K562 (cell line): ENCODE measurements around the gene TRIM47. TPM values are rescaled to one million over a fixed set of nuclear protein-coding genes. Genes with fewer than 3 reads are reported as not detected.

Experiments used
- ATAC-seq: fragments of 200-7000 bp; cut with Tn5 transposase; 3 replicates; pipeline ENCODE4 v1.9.1; 2020; ENCODE audit warnings: moderate library complexity
- BruUV-seq: library from RNA; stranded (reverse); fragments of 400-500 nt; replicated peaks from 2 replicates; lab custom pipeline; 2021; lab: Mats Ljungman, UMichigan
- CTCF ChIA-PET: fragments of 300-600 bp; formaldehyde crosslinking; extraction: SDS; loops from one replicate; lab custom pipeline; 2021; ENCODE audit warnings: low intra/inter-chr PET ratio; lab: Yijun Ruan, JAX
- POLR2A ChIA-PET: fragments of 300-600, 350-650 bp; sonication (Branson Sonifier 250); formaldehyde crosslinking; extraction: SDS; loops from one replicate; lab custom pipeline; 2021; ENCODE audit warnings: antibody characterized with exemption, inconsistent platforms; lab: Yijun Ruan, JAX
- DNase-seq, 4 experiments: peaks; one replicate each; pipeline versions ENCODE4 v3.0.0 to v3.0.0-alpha.2; 2011 to 2018; ENCODE audit warnings: low spot score in 3 of 4, mixed read lengths in 3 of 4; ENCODE audit errors: extremely low read depth in 1 of 4
- FAIRE-seq: peaks from 2 replicates; lab custom pipeline; 2011; peaks lifted over from hg19 to GRCh38; lab: Jason Lieb, UNC
- H2AFZ ChIP-seq: 2 replicates; pipeline ENCODE4 v1.6.0; 2011; ENCODE audit warnings: low read depth, low read length, control low read depth, inconsistent platforms
- H3K27ac ChIP-seq: fragments of 200-600 bp; 3 replicates; pipeline ENCODE4 v1.8.0; 2011; ENCODE audit warnings: low read depth, mild to moderate bottlenecking, control low read depth, inconsistent platforms, low read length, moderate library complexity, mixed read lengths; ENCODE audit errors: extremely low read depth
- H3K27me3 ChIP-seq, 2 experiments: fragments of 300-600 bp in 1 of 2; 2 replicates in 1 of 2; 3 replicates in 1 of 2; pipeline versions ENCODE4 v1.6.0 to v1.8.0; 2011; ENCODE audit warnings: inconsistent platforms in 2 of 2, low read length in 2 of 2, mild to moderate bottlenecking in 1 of 2, mixed read lengths in 1 of 2, moderate library complexity in 1 of 2; ENCODE audit not compliant: control insufficient read depth in 2 of 2, insufficient read depth in 2 of 2
- H3K36me3 ChIP-seq: fragments of 300-600 bp; 3 replicates; pipeline ENCODE4 v1.8.0; 2011; ENCODE audit warnings: mild to moderate bottlenecking, low read length, inconsistent platforms; ENCODE audit not compliant: control insufficient read depth, insufficient read depth
- H3K4me1 ChIP-seq, 2 experiments: fragments of 200-600 bp in 1 of 2; replicated peaks in 1 of 2; 2 replicates in 1 of 2; 3 replicates in 1 of 2; pipeline versions ENCODE4 v1.5.1 to v1.8.0; 2011; ENCODE audit warnings: inconsistent platforms in 2 of 2, low read length in 2 of 2, mild to moderate bottlenecking in 1 of 2, mixed read lengths in 1 of 2, moderate library complexity in 1 of 2; ENCODE audit not compliant: control insufficient read depth in 2 of 2, insufficient read depth in 2 of 2
- H3K4me2 ChIP-seq: 2 replicates; pipeline ENCODE4 v1.6.1; 2011; ENCODE audit warnings: low read length, control low read depth, inconsistent platforms, mixed read lengths; ENCODE audit not compliant: insufficient read depth
- H3K4me3 ChIP-seq: fragments of 200-600 bp; sonication (generic), shearing (Covaris generic); 2 replicates; pipeline ENCODE4 v1.5.1; 2016; ENCODE audit warnings: control low read depth, inconsistent platforms
- H3K79me2 ChIP-seq: fragments of 200-600 bp; 3 replicates; pipeline ENCODE4 v1.8.0; 2011; ENCODE audit warnings: low read length, inconsistent platforms; ENCODE audit not compliant: control insufficient read depth, insufficient read depth
- H3K9ac ChIP-seq, 2 experiments: 2 replicates each; pipeline versions ENCODE4 v1.6.0 to v1.6.1; 2011; ENCODE audit warnings: low read depth in 2 of 2, low read length in 2 of 2, control low read depth in 1 of 2, inconsistent platforms in 1 of 2, mild to moderate bottlenecking in 1 of 2, mixed read lengths in 1 of 2; ENCODE audit not compliant: insufficient read depth in 1 of 2
- H3K9me1 ChIP-seq: one replicate; pipeline ENCODE4 v1.6.0; 2011; ENCODE audit warnings: inconsistent platforms, mild to moderate bottlenecking, low read length, moderate library complexity; ENCODE audit not compliant: control insufficient read depth, insufficient read depth
- H3K9me3 ChIP-seq: replicated peaks from 2 replicates; pipeline ENCODE4 v1.5.1; 2011; ENCODE audit warnings: low read depth, low read length, inconsistent platforms; ENCODE audit not compliant: control insufficient read depth, insufficient read depth
- H4K20me1 ChIP-seq: replicated peaks from 2 replicates; pipeline ENCODE4 v1.6.1; 2011; ENCODE audit warnings: low read length, inconsistent platforms, mixed read lengths; ENCODE audit not compliant: control insufficient read depth, insufficient read depth
- CHD4 ChIP-seq: fragments of 200-600 bp; sonication (generic); IDR thresholded peaks from 3 replicates; pipeline ENCODE4 v1.6.1; 2012; ENCODE audit warnings: low read depth, mild to moderate bottlenecking, mixed read lengths, low read length, inconsistent platforms; ENCODE audit not compliant: insufficient read depth, insufficient replicate concordance, poor library complexity, severe bottlenecking
- CTCF ChIP-seq, 3 experiments: IDR thresholded peaks in 2 of 3; conservative IDR thresholded peaks in 1 of 3; 2 replicates each; pipeline ENCODE4 v1.5.1; 2011 to 2012; ENCODE audit warnings: low read length in 3 of 3, mild to moderate bottlenecking in 3 of 3, control low read depth in 2 of 3, improper control_type of control experiment in 1 of 3, inconsistent platforms in 1 of 3, low read depth in 1 of 3, mixed read lengths in 1 of 3, moderate library complexity in 1 of 3; ENCODE audit not compliant: insufficient read depth in 2 of 3
- ETV1 ChIP-seq: fragments of 450-650 bp; conservative IDR thresholded peaks from 2 replicates; pipeline ENCODE4 v1.6.1; 2016; ENCODE audit warnings: missing genetic modification characterization, control low read depth, low read depth, missing compliant biosample characterization
- FOXP4 ChIP-seq: sonication (generic); formaldehyde crosslinking; IDR thresholded peaks from 2 replicates; pipeline ENCODE4 v1.8.0; 2022; ENCODE audit warnings: mild to moderate bottlenecking, missing genetic modification reagents, borderline replicate concordance
- KAT7 ChIP-seq: sonication (generic); formaldehyde crosslinking; IDR thresholded peaks from 2 replicates; pipeline ENCODE4 v1.8.0; 2022; ENCODE audit warnings: missing genetic modification reagents, mild to moderate bottlenecking, borderline replicate concordance
- MYC ChIP-seq, 2 experiments: fragments of 250-450 bp in 1 of 2; sonication (Bioruptor Pico) in 1 of 2; IDR thresholded peaks; 2 replicates each; pipeline versions ENCODE4 v1.5.1 to v1.6.1; 2012 to 2021; ENCODE audit warnings: low read depth in 2 of 2, borderline replicate concordance in 1 of 2, improper control_type of control experiment in 1 of 2, low read length in 1 of 2, mild to moderate bottlenecking in 1 of 2, moderate library complexity in 1 of 2
- POU5F1 ChIP-seq: fragments of 150-350 bp; IDR thresholded peaks from 2 replicates; pipeline ENCODE4 v1.6.1; 2014; ENCODE audit warnings: borderline replicate concordance, low read length, low read depth, mild to moderate bottlenecking; ENCODE audit not compliant: partially characterized antibody
- SIN3A ChIP-seq, 2 experiments: fragments of 150-350 bp in 1 of 2; IDR thresholded peaks; 2 replicates each; pipeline ENCODE4 v1.6.1; 2011 to 2016; ENCODE audit warnings: borderline replicate concordance in 2 of 2, low read depth in 2 of 2, low read length in 2 of 2, mild to moderate bottlenecking in 2 of 2, moderate library complexity in 2 of 2; ENCODE audit not compliant: control insufficient read depth in 1 of 2
- TGIF2 ChIP-seq: sonication (generic); formaldehyde crosslinking; IDR thresholded peaks from 2 replicates; pipeline ENCODE4 v1.8.1; 2022; ENCODE audit warnings: mild to moderate bottlenecking, missing genetic modification reagents, moderate library complexity
- USF1 ChIP-seq: sonication (generic); formaldehyde crosslinking; IDR thresholded peaks from 2 replicates; pipeline ENCODE4 v1.9.0; 2022; ENCODE audit warnings: mild to moderate bottlenecking, missing genetic modification reagents
- ZC3H4 ChIP-seq: sonication (generic); formaldehyde crosslinking; IDR thresholded peaks from 2 replicates; pipeline ENCODE4 v1.9.0; 2021; ENCODE audit warnings: missing genetic modification reagents, borderline replicate concordance
- ZKSCAN3 ChIP-seq: fragments of 250-450 bp; sonication (Bioruptor Pico); IDR thresholded peaks from 2 replicates; pipeline ENCODE4 v1.4.0; 2020
- ZNF12 ChIP-seq: sonication (generic); formaldehyde crosslinking; IDR thresholded peaks from 2 replicates; pipeline ENCODE4 v1.4.0; 2020; ENCODE audit warnings: mild to moderate bottlenecking, missing genetic modification reagents
- ZNF584 ChIP-seq: fragments of 200-800 bp; sonication (Bioruptor generic); IDR thresholded peaks from 2 replicates; pipeline ENCODE4 v1.6.1; 2016; ENCODE audit warnings: low read depth, mild to moderate bottlenecking, missing genetic modification characterization, missing compliant biosample characterization
- WGBS: fragments of 100-300 bp; shearing (Covaris generic); methylation state at CpG from one replicate; pipeline ENCODE4 v1.1.6; 2016; ENCODE audit warnings: low coverage, mixed read lengths; ENCODE audit not compliant: insufficient coverage; ENCODE audit errors: missing lambda C conversion rate; 5-methylcytosine and 5-hydroxymethylcytosine counted together
- in situ Hi-C: fragments of 300-500 bp; cut with MboI; formaldehyde crosslinking; loops from 4 replicates; pipeline ENCODE4 v1.15.0; 2018; ENCODE audit warnings: inconsistent platforms, mixed read lengths
- intact Hi-C: fragments of 100-400 bp; cut with micrococcal nuclease; formaldehyde crosslinking; loops from 2 replicates; pipeline ENCODE4 v1.14.2; 2022
- polyA plus RNA-seq, 8 experiments: library from polyadenylated mRNA; depleted of rRNA in 4 of 8; stranded (reverse) in 5 of 8; unstranded in 3 of 8; fragments of >200 nt; fragmentation: Nextera tagmentation in 2 of 8; fragmentation: Illumina TruSeq in 1 of 8; extraction: Ambion mirVana in 2 of 8; extraction: Trizol in 1 of 8; gene quantifications; 2 replicates each; pipeline versions ENCODE4 v1.2.1 to v1.2.3, GENCODE V29; 2011 to 2014; ENCODE audit warnings: inconsistent platforms in 1 of 8, missing spikeins in 1 of 8
- total RNA-seq, 7 experiments: library from RNA; depleted of rRNA in 6 of 7; stranded (reverse); fragments of >200 nt in 6 of 7; fragmentation: Illumina TruSeq in 2 of 7; extraction: Trizol in 2 of 7; gene quantifications; 2 replicates each; pipeline versions ENCODE4 v1.2.1 to v1.2.3, GENCODE V29; 2011 to 2021; ENCODE audit warnings: low replicate concordance in 1 of 7

The TRIM47 gene
- total and polyA plus RNA-seq, 9 of the 15 experiments (the other 6 are each of a cell fraction or from before 2014, with no cell fraction given): 0.56 to 6.1 (median 3.2) TPM

GRCh38 chr17:75842963-75843576 lies 35.3 kb downstream of the TRIM47 start:
- CTCF ChIA-PET: no interaction called here
- FAIRE-seq (no peak), ATAC-seq (peak; percentile 1; the same call in 2 of the 3 replicates), DNase-seq (peak in 1 of 4 experiments; percentile 45)
- H3K27ac ChIP-seq: peak overlapping the region; percentile 95
- peak overlapping the region; percentile 99 for H3K4me2 ChIP-seq
- peak overlapping the region; percentile 69 for H3K4me3 ChIP-seq
- H3K79me2 ChIP-seq: peaks cover 50% of the 10 kb centered on the region
- intact Hi-C loops (no loop called here), in situ Hi-C loops (no loop called here)
- no peaks in the 10 kb centered on the region for H4K20me1 ChIP-seq
- no peaks in the 10 kb centered on the region for H3K9me1 ChIP-seq
- H3K27me3 ChIP-seq: no peaks in the 10 kb centered on the region
- peaks cover 24 to 80% of the 10 kb centered on the region in 2 experiments for H3K4me1 ChIP-seq
- TSS peak; percentile 52 for BruUV-seq
- peak overlapping the region; percentile 81 for H2AFZ ChIP-seq
- H3K36me3 ChIP-seq: peaks cover 59% of the 10 kb centered on the region
- 5% methylated on average over 16 of the region's 22 CpGs for WGBS
- POLR2A ChIA-PET: interaction anchor here (0.9 to 8.5 kb wide), 9 partner anchors 9 to 67 kb away, joined by 3 to 145 read pairs (median 9); partner anchors contain the start of gene WBP2
- peak overlapping the region; percentile 95 to 98 for H3K9ac ChIP-seq
- H3K9me3 ChIP-seq: no peaks in the 10 kb centered on the region
- TF ChIP-seq CHD4 (no peak), ETV1 (tag) (no peak), MYC (IDR thresholded peaks at IDR 0.05; ENCODE audit: low read depth, low read length) (0 out of 2 replicates have a peak, but pooled peaks have one; percentile 13), MYC (CRISPR knock-in tag; IDR thresholded peaks at IDR 0.05; ENCODE audit: borderline replicate concordance, low read depth) (no peak), FOXP4 (0 out of 2 replicates have a peak, but pooled peaks have one; percentile 20), ZC3H4 (CRISPR knock-in tag) (0 out of 2 replicates have a peak, but pooled peaks have one; percentile 38), ZNF584 (CRISPR knock-in tag) (0 out of 2 replicates have a peak, but pooled peaks have one; percentile 10), SIN3A (IDR thresholded peaks at IDR 0.05; ENCODE audit: borderline replicate concordance in 2 of 2, control insufficient read depth in 1 of 2, low read depth in 2 of 2, low read length in 2 of 2) (peak in 1 of 2 experiments; percentile 11; a peak in 1 of 4 replicates), ZNF12 (CRISPR knock-in tag) (0 out of 2 replicates have a peak, but pooled peaks have one; percentile 7), KAT7 (CRISPR knock-in tag) (peak; percentile 44; the same call in 1 of the 2 replicates), POU5F1 (no peak), CTCF (IDR thresholded peaks at IDR 0.05 in 2 of 3, conservative IDR thresholded peaks at IDR 0.05 in 1 of 3; ENCODE audit: insufficient read depth in 2 of 3, low read depth in 1 of 3, low read length in 3 of 3) (peak in 1 of 3 experiments; percentile 18; a peak in 1 of 6 replicates), TGIF2 (CRISPR knock-in tag) (peak; percentile 57; the same call in 1 of the 2 replicates), ZKSCAN3 (CRISPR knock-in tag) (no peak), USF1 (CRISPR knock-in tag) (peak; percentile 43)
